HG03159 (cell line): ENCODE results near the gene DNAJC25.
"Not testable (repeated sequence)": the region's sequence is repeated elsewhere in the genome, so short reads cannot be mapped to it uniquely, and the experiment has no call there.

Experiments
- ATAC-seq: cut with Tn5 transposase; IDR thresholded peaks from one replicate; pipeline ENCODE4 v1.9.1; 2021; ENCODE audit warnings: mild to moderate bottlenecking, moderate library complexity; ENCODE audit not compliant: unreplicated experiment

The DNAJC25 gene

DNA sequence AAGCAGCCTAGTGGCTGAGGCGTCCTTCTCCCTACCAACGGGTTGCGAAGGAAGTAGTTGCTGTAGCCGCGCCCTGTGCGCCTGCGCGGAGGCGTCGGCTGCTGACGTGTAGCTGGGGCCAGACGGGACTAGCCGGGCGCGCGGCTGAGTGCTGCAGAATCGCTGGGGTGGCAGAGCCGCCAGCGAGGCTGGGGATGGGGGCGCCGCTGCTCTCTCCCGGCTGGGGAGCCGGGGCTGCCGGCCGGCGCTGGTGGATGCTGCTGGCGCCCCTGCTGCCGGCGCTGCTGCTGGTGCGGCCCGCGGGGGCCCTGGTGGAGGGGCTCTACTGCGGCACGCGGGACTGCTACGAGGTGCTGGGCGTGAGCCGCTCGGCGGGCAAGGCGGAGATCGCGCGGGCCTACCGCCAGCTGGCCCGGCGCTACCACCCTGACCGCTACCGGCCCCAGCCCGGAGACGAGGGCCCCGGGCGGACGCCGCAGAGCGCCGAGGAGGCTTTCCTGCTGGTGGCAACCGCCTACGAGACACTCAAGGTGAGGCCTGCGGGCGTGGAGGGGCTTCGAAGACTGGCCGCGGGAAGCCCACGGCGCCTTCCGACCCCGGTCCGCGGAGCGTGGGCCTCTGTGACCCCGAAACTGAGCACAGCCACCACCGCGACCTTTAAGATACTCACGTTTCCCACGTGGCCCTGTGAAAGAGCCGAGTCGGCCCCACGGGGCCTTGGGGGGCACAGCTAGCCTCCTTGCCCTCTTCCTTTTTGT, at the start of gene DNAJC25:
DNAJC25 (plus strand) TSS at position 121 of the 758 bp plus-strand sequence; CDS start at position 195, 74 bp downstream.
- ATAC-seq, result peak; percentile 97

DNA sequence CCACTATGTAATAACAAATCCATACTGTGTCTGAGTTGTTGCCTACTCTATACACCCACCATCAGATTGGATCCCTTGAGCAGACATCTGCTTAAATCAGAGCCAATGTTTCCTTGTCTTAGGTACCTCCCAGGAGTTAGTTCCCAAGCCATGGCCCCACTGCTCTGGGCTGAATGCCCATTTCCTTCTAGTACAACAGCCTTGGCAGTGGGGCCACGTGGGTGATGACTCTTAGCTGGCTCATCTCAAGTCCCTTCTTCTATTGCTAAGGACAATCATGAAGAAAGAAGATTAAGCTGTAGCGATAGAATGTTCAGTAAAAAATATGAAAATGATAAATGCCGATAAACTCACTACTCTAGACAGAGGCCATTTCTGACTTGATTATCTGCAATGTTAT, 48.2 kb upstream of the DNAJC25 start:
- no peak for ATAC-seq

GRCh38 chr9:111586378-111586777, 44.8 kb upstream of the DNAJC25 start:
- no peak for ATAC-seq

- ATAC-seq, result no peak
Observed at GRCh38 chr9:111588846-111589245, 42.3 kb upstream of the DNAJC25 start.

GRCh38 chr9:111597852-111598732, 33.0 kb upstream of the DNAJC25 start:
- peak; percentile 60 for ATAC-seq

DNA sequence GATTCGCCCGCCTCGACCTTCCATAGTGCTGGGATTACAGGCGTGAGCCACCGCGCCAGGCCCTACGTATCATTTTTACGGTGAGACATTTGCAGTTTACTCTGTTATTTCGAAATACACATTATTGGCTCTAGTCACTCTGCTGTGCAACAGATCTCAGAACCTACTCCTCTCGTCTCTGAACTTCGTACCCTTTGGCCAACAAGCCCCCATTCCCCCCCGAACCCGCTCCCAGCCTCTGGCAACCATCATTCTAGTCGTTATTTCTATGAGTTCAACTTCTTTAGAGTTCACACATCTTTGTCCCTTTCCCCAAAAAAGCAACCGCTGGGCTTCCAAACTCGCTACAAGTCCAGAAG, 32.4 kb upstream of the DNAJC25 start:
- no peak for ATAC-seq

DNA sequence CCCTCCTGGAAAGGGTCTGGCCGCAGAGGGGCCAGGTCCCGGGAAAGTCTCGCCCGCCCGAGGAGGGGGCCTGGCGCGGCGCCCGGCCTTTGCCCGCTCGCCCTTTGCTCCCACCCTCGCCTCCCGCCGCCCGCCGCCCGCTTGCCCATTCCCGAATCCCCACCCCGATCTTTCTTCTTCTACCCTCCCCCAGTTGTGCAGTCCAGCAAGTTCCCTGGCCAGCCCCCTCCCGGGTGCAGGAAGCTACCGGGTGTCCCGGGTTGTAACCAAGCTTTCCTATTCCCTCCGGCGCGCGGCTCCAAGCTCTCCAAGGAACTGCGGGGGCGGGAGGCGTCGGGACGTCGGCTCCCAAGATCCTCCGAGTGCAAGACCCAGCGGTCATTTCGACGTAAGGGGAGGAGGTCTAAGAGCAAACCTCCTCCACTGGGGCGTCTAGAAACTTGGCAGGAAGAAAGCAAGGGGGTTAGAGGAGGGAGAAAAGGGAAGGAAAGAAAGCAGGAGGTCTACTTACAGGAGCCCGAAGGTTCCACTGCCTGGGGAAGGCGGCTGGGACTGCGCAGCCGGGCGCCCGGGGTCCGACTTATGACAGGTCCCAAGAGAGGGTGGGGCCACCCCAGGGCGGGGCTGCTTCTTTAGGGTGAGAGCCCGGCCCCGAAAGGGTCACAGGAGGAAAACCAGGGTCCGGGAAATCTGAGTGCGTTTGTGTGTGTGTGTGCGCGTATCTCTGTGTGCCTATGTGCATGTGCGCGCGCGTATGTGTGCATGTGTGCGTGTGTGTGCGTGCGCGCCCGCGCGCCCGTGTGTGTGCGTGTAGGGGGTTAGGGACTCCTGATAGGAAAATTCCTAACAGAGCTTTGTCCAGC, 31.8 kb upstream of the DNAJC25 start, which contains the start of gene PTGR1:
PTGR1 (minus strand) TSS at position 556 of the 863 bp plus-strand sequence. CDS start 2,225 bp downstream, outside the sequence.
- no peak for ATAC-seq

DNA sequence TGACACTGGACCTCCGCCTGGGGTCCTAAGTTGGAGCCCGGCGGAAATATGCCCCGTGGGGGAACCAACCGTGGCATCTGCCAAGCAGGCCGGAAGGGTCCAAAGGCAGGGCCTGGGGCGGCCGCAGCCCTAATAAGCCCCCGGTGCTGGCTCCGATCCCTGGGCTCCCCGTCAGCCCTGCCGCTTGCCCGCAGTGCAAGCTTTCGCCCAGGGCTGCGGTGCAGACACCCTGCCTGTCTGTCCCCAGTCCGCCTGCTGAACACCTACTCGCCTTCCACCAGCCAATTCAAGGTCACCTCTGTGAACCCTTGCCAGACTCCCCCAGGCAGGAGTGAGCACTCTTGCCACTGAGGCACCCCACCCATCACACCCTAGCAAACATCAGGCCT, 31.2 kb upstream of the DNAJC25 start:
- no peak for ATAC-seq

GRCh38 chr9:111601237-111602018, 29.7 kb upstream of the DNAJC25 start:
- no peak for ATAC-seq

- ATAC-seq, result no peak
Observed at GRCh38 chr9:111603041-111603440, 28.1 kb upstream of the DNAJC25 start.

- ATAC-seq, result no peak
Observed at GRCh38 chr9:111604054-111604615, 27.0 kb upstream of the DNAJC25 start.

- no peak for ATAC-seq
Observed at GRCh38 chr9:111605041-111605559, 26.0 kb upstream of the DNAJC25 start.

- ATAC-seq, result no peak
Observed at GRCh38 chr9:111610149-111610548, 21.0 kb upstream of the DNAJC25 start.

DNA sequence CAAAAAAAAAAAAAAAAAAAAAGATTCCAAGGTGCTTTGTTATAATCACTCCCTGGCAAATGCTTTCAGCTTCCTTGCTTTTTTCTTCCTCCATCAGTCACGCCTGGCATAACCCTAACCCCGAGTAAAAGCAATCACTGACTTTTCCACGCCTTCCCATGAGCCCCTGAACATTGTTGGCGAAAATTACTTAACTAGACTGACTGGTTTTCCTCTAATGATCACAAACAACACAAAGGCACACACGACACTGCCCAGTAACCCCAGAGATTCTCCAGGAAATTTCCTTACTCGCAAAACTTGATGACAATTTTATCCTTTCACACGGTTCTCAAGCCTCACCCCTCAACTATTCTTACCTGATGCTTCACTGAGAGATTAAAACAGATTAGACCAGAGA, 20.3 kb upstream of the DNAJC25 start:
- no peak for ATAC-seq

DNA sequence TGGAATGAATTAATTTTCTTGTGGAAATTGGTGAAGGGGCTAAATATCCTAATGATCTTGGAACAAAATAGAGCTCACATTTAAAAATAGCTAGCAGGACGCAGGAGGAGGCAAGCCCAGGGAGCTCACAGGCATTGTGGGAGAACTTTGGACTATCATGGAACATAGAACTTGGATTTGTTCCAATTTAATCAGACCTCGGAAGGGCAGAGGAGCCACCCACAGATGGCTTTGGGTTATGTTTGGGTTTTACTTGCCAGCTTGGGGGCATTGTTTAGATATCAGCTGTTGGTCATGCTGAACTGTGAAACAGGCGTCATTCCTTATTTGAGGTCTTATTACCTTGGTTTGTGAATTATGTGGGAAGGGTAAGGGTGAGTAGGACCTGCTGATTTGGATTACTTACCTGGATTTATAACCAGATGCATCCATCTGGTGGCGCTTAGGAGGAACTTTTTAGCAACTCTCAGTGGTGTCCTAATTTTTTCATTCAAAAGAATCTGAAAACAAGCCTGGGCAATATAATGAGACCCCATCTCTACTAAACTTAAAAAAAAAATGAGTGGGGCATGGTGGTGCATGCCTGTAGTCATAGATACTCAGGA, 17.6 kb upstream of the DNAJC25 start:
- no peak for ATAC-seq

GRCh38 chr9:111615928-111616327, 15.2 kb upstream of the DNAJC25 start:
- no peak for ATAC-seq

DNA sequence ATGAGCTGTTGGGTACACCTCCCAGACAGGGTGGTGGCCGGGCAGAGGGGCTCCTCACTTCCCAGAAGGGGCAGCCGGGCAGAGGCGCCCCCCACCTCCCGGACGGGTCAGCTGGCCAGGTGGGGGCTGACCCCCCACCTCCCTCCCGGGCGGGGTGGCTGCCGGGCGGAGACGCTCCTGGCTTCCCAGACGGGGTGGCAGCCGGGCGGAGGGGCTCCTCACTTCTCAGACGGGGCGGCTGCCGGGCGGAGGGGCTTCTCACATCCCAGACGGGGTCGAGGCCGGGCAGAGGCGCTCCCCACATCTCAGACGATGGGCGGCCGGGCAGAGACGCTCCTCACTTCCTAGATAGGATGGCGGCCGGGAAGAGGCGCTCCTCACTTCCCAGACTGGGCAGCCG, 13.8 kb upstream of the DNAJC25 start:
- not testable (repeated sequence) for ATAC-seq

DNA sequence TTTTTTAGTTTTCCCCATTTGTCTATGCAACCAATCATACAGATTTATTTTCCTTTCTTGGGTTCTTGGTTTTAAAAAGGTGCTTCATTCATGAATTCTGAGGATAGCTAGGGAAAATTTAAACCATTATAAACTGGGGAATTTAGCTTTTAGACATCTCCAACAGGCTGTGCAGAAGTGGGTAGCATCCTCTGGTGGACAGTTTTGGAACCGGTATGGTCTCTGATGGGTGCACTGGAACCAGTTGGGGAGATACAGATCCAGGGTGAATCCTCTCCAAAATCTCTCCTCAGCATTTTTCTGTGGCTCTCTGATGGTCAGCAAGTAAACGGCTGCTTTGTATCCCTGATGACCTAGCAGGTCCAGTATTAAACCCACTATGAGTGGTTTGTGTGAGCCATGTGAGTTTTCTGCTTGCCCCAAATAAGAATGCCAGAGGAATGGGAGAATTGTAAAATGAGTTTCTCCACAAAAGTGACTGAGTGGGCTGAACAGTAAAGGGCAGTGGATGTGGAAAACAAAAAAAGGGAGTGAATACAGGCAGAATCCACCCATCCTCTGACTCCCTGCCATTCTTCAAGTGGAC, 9.1 kb upstream of the DNAJC25 start:
- peak; percentile 52 for ATAC-seq

- ATAC-seq, result no peak
Observed at GRCh38 chr9:111622626-111623025, 8.5 kb upstream of the DNAJC25 start.
